Prostate gland (tissue), 2 donors: Measurements from ENCODE around the gene MEPCE.

Experiments
- POLR2A ChIP-seq: fragments of 450-650 bp; IDR thresholded peaks from one replicate; pipeline ENCODE4 v1.6.1; 2016; ENCODE audit warnings: antibody characterized with exemption, mild to moderate bottlenecking
- POLR2AphosphoS5 ChIP-seq: sonication (generic); formaldehyde crosslinking; IDR thresholded peaks from one replicate; pipeline ENCODE4 v1.6.1; 2017; ENCODE audit warnings: antibody characterized with exemption
- TF ChIP-seq, protein P1 (sequence below), 4 experiments: fragments of 200-600 bp in 2 of 4; fragments of 450-650 bp in 2 of 4; sonication (generic) in 2 of 4; IDR thresholded peaks; 1 replicate in 3 of 4; 2 replicates in 1 of 4; pipeline ENCODE4 v1.5.1; 2016 to 2019; ENCODE audit warnings: antibody characterized with exemption in 4 of 4, mild to moderate bottlenecking in 2 of 4, moderate library complexity in 2 of 4

GRCh38 chr7:100384628-100385294 is 44.9 kb upstream of the MEPCE start:
- TF ChIP-seq, protein P1, sequence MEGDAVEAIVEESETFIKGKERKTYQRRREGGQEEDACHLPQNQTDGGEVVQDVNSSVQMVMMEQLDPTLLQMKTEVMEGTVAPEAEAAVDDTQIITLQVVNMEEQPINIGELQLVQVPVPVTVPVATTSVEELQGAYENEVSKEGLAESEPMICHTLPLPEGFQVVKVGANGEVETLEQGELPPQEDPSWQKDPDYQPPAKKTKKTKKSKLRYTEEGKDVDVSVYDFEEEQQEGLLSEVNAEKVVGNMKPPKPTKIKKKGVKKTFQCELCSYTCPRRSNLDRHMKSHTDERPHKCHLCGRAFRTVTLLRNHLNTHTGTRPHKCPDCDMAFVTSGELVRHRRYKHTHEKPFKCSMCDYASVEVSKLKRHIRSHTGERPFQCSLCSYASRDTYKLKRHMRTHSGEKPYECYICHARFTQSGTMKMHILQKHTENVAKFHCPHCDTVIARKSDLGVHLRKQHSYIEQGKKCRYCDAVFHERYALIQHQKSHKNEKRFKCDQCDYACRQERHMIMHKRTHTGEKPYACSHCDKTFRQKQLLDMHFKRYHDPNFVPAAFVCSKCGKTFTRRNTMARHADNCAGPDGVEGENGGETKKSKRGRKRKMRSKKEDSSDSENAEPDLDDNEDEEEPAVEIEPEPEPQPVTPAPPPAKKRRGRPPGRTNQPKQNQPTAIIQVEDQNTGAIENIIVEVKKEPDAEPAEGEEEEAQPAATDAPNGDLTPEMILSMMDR (IDR thresholded peaks at IDR 0.05): no peak
- TF ChIP-seq POLR2A (no peak), POLR2AphosphoS5 (no peak)
